Lung (tissue), 12 donors: Measurements from ENCODE around the gene CYS1. TPM values are rescaled to one million over a fixed set of nuclear protein-coding genes. Genes with fewer than 3 reads are reported as not detected.

Experiments
- ATAC-seq: fragments of 200-7000 bp; cut with Tn5 transposase; one replicate; pipeline ENCODE4 v1.9.1; 2020; ENCODE audit warnings: moderate number of reproducible peaks; ENCODE audit not compliant: insufficient read depth, low FRiP score
- DNase-seq, 3 donors: peaks; one replicate each; pipeline ENCODE4 v3.0.0-alpha.2; 2013 to 2017
- H3K27ac ChIP-seq, 2 donors: one replicate each; pipeline ENCODE4 v1.5.1; 2013; ENCODE audit warnings: mild to moderate bottlenecking in 2 of 2, moderate library complexity in 2 of 2, control low read depth in 1 of 2, inconsistent platforms in 1 of 2, low read depth in 1 of 2, low read length in 1 of 2
- H3K27me3 ChIP-seq, 3 donors: one replicate each; pipeline ENCODE4 v1.5.1; 2013; ENCODE audit warnings: low read length in 2 of 3; ENCODE audit not compliant: control insufficient read depth in 3 of 3, insufficient read depth in 3 of 3
- H3K36me3 ChIP-seq, 4 donors: one replicate each; pipeline ENCODE4 v1.5.1; 2013; ENCODE audit warnings: low read length in 4 of 4, mild to moderate bottlenecking in 1 of 4, moderate library complexity in 1 of 4; ENCODE audit not compliant: control insufficient read depth in 4 of 4, insufficient read depth in 4 of 4
- H3K4me1 ChIP-seq, 5 donors: one replicate each; pipeline ENCODE4 v1.5.1; 2013; ENCODE audit warnings: low read length in 5 of 5, mild to moderate bottlenecking in 2 of 5, moderate library complexity in 1 of 5; ENCODE audit not compliant: control insufficient read depth in 5 of 5, insufficient read depth in 5 of 5
- H3K4me3 ChIP-seq: one replicate; pipeline ENCODE4 v1.5.1; 2013; ENCODE audit warnings: mild to moderate bottlenecking, control low read depth, moderate library complexity
- H3K9ac ChIP-seq, 2 donors: one replicate each; pipeline ENCODE4 v1.5.1; 2013; ENCODE audit warnings: low read length in 2 of 2, control low read depth in 1 of 2; ENCODE audit not compliant: insufficient read depth in 1 of 2
- H3K9me3 ChIP-seq, 4 donors: one replicate each; pipeline ENCODE4 v1.5.1; 2013; ENCODE audit warnings: low read length in 3 of 4, mild to moderate bottlenecking in 1 of 4, moderate library complexity in 1 of 4; ENCODE audit not compliant: control insufficient read depth in 4 of 4, insufficient read depth in 3 of 4
- WGBS, 2 donors: extraction: QIAGEN DNeasy Blood & Tissue Kit; methylation state at CpG; one replicate each; pipeline ENCODE4 v1.1.7; 2013; 5-methylcytosine and 5-hydroxymethylcytosine counted together
- polyA plus RNA-seq, 2 donors: library from polyadenylated mRNA; stranded (reverse); fragments of 200-250 nt; gene quantifications; one replicate each; pipeline ENCODE4 v1.2.1, GENCODE V29; 2013
- total RNA-seq, 2 donors: library from RNA; depleted of rRNA in 1 of 2; stranded (reverse); fragments of >200 nt in 1 of 2; gene quantifications; one replicate each; pipeline ENCODE4 v1.2.1, GENCODE V29; 2014 to 2021
- TF ChIP-seq, protein P1 (sequence below): IDR thresholded peaks from 2 replicates; pipeline ENCODE4 v1.5.1; 2012; ENCODE audit warnings: mild to moderate bottlenecking; ENCODE audit errors: control extremely low read depth, extremely low read depth
- donor health status: control.
- donor health status: control.
- donor health status: Bipolar disorder and iron deficiency.
- donor health status: healthy.
- donor health status: DM: yes; HTN: yes; CAD: no.

CYS1 gene
- total and polyA plus RNA-seq, 4 donors = 0.35 to 5.1 (median 1.0) TPM

DNA sequence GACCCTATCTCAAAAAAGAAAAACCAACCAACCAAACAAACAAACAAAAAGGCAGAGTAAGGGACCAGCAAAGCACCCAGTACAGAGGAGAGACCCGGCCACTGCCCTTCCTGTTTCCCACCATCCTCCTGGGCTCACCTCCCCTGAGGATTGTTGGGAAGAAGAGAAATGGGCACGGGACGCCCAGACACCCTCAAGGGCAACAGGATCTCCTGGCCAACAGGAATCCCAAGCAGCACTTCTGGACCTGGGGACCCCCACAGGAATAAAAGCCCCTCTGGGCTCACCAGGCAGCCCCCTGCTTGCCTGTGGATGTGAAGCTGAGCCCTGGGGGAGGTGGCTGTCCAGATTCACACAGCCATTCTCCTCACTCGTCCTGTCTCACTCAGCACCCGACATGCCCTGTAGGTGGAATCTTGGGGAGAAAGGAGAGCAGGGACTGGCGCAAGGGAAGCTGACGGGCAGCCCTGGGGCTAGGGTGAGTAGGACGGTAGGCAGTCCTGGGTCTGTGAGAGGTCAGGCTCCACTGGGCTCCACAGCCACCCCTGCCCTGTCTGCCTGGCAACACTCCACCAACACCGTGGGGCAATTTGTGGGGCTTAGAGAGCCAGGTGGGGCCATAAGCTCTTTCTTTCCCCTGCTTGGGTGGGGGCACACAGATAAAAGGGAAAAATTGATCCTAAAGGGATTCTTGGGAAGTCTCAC, 18.8 kb downstream of the CYS1 start:
- TF ChIP-seq, protein P1, sequence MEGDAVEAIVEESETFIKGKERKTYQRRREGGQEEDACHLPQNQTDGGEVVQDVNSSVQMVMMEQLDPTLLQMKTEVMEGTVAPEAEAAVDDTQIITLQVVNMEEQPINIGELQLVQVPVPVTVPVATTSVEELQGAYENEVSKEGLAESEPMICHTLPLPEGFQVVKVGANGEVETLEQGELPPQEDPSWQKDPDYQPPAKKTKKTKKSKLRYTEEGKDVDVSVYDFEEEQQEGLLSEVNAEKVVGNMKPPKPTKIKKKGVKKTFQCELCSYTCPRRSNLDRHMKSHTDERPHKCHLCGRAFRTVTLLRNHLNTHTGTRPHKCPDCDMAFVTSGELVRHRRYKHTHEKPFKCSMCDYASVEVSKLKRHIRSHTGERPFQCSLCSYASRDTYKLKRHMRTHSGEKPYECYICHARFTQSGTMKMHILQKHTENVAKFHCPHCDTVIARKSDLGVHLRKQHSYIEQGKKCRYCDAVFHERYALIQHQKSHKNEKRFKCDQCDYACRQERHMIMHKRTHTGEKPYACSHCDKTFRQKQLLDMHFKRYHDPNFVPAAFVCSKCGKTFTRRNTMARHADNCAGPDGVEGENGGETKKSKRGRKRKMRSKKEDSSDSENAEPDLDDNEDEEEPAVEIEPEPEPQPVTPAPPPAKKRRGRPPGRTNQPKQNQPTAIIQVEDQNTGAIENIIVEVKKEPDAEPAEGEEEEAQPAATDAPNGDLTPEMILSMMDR = no peak
- no peaks in the 10 kb centered on the region for H3K27me3 ChIP-seq
- H3K36me3 ChIP-seq = no peaks in the 10 kb centered on the region
- H3K27ac ChIP-seq = no peak overlapping the region
- H3K4me3 ChIP-seq = no peak overlapping the region
- H3K9ac ChIP-seq = no peak overlapping the region
- no peak for DNase-seq
- peaks cover 0 to 31% (median 6%) of the 10 kb centered on the region in 5 donors for H3K4me1 ChIP-seq
- ATAC-seq = no peak
- no peaks in the 10 kb centered on the region for H3K9me3 ChIP-seq
- 88 to 93% methylated on average over 9 of the region's 9 CpGs for WGBS, 2 donors

DNA sequence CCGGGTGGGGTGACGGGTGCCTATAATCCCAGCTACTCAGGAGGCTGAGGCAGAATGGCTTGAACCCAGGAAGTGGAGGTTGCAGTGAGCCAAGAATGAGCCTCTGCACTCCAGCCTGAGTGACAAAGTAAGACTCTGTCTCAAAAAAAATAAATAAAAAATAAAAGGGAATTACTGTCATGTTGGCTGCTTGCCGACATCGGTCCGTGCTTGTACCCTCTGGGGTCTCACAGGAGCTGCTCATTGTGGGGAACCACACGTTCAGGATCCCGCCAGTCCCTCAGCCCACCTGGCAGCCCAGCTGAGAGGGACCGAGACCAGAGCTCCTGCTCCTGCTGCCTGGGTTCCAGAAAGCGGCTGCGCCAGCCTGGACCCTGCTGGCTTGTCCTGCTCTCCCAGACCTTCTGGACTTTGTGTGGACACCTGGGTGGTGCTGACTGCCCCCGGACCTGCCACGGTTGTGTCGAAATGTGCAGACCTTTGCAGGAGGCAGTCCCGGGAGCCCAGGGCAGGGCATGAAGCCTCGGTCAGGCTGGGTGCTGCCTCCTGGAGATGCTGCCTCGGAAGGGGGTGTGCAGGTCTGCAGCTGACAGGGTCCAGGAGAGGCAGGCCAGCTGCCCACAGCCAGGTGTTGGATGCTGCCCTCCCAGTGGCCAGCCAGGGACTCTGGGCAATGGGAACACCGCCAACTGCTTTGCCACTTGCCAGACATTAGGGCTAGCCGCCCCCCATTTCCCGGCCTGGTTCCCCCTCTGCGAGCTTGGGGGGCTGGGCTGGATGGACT, 20.5 kb downstream of the CYS1 start:
- WGBS, 2 donors = 90 to 91% methylated on average over 20 of the region's 20 CpGs
- H3K4me1 ChIP-seq = peaks cover 0 to 35% (median 7%) of the 10 kb centered on the region in 5 donors

DNA sequence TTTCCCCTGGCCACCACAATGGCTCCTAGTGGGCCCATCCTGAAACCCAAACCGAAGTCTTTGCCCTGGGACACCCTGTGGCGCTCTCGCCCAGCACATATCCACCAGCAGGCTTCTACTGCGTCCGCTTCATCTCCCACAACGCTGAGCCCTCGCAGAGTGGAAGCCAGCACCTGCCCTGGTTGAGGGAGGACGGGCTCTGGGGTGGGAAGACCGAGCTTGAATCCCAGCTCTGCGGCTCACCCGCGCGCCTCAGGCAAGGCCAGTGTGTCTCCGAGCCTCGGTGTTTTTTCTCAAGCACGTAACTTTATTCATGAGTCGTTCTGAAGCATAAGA, 21.2 kb downstream of the CYS1 start:
- peaks cover 0 to 35% (median 7%) of the 10 kb centered on the region in 5 donors for H3K4me1 ChIP-seq
- DNase-seq (no peak), ATAC-seq (no peak)
- H3K9me3 ChIP-seq = peaks cover 0 to 2% (median 0%) of the 10 kb centered on the region in 4 donors
- no peak overlapping the region for H3K4me3 ChIP-seq
- H3K27me3 ChIP-seq = no peaks in the 10 kb centered on the region
- TF ChIP-seq, protein P1 = no peak
- H3K9ac ChIP-seq = no peak overlapping the region
- H3K36me3 ChIP-seq = peaks cover 0 to 12% (median 3%) of the 10 kb centered on the region in 4 donors
- no peak overlapping the region for H3K27ac ChIP-seq
- WGBS, 2 donors = 95 to 96% methylated on average over 17 of the region's 17 CpGs

More for the DNA sequence above, 20.5 kb downstream of the CYS1 start:
- Histone ChIP-seq H3K9me3 (peaks cover 0 to 2% (median 0%) of the 10 kb centered on the region in 4 donors), H3K27me3 (no peaks in the 10 kb centered on the region), H3K4me3 (no peak overlapping the region), H3K36me3 (peaks cover 0 to 10% (median 1%) of the 10 kb centered on the region in 4 donors), H3K9ac (no peak overlapping the region), H3K27ac (no peak overlapping the region)
- DNase-seq (no peak), ATAC-seq (no peak)
- TF ChIP-seq, protein P1 = no peak
